OCI-LY7 (cell line): Measurements from ENCODE around the gene ATF6B.

Experiments used
- EZH2phosphoT487 ChIP-seq: fragments of 200-600 bp; sonication (generic); IDR thresholded peaks from 2 replicates; pipeline ENCODE4 v1.6.1; 2018; ENCODE audit warnings: low read depth, borderline replicate concordance, mild to moderate bottlenecking, mixed run types, antibody characterized with exemption, low read length, moderate library complexity, mixed read lengths
- TF ChIP-seq, protein P1 (sequence below): fragments of 200-600 bp; sonication (generic); conservative IDR thresholded peaks from 2 replicates; pipeline ENCODE4 v1.5.1; 2014; ENCODE audit warnings: mild to moderate bottlenecking, antibody characterized with exemption, low read length, moderate library complexity, mixed read lengths

- TF ChIP-seq, protein P1, sequence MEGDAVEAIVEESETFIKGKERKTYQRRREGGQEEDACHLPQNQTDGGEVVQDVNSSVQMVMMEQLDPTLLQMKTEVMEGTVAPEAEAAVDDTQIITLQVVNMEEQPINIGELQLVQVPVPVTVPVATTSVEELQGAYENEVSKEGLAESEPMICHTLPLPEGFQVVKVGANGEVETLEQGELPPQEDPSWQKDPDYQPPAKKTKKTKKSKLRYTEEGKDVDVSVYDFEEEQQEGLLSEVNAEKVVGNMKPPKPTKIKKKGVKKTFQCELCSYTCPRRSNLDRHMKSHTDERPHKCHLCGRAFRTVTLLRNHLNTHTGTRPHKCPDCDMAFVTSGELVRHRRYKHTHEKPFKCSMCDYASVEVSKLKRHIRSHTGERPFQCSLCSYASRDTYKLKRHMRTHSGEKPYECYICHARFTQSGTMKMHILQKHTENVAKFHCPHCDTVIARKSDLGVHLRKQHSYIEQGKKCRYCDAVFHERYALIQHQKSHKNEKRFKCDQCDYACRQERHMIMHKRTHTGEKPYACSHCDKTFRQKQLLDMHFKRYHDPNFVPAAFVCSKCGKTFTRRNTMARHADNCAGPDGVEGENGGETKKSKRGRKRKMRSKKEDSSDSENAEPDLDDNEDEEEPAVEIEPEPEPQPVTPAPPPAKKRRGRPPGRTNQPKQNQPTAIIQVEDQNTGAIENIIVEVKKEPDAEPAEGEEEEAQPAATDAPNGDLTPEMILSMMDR, result no peak
- no peak for TF ChIP-seq EZH2phosphoT487
Measured at GRCh38 chr6:32129297-32130088, 1.4 kb upstream of the ATF6B start.
